ENCODE measurements around the gene FHIT.

- no peak for TF ChIP-seq POLR2A (IDR thresholded peaks at IDR 0.05)
- no peak for TF ChIP-seq CTCF (IDR thresholded peaks at IDR 0.05)
- TF ChIP-seq EP300 (IDR thresholded peaks at IDR 0.05), result no peak
Measured at GRCh38 chr3:60011218-60011617, 1240.0 kb downstream of the FHIT start.

Data from ovary (tissue), 3 donors.